Panc1 (cell line): Measurements from ENCODE around the gene MTHFS. TPM values are rescaled to one million over a fixed set of nuclear protein-coding genes. Genes with fewer than 3 reads are reported as not detected.

Experiments used
- ATAC-seq: fragments of 200-7000 bp; cut with Tn5 transposase; 2 replicates; pipeline ENCODE4 v1.9.1; 2020; ENCODE audit warnings: mild to moderate bottlenecking, moderate library complexity
- BruUV-seq: library from RNA; stranded (reverse); fragments of 400-500 nt; replicated peaks from 2 replicates; lab custom pipeline; 2021; lab: Mats Ljungman, UMichigan
- CTCF ChIA-PET: fragments of 300-600 bp; sonication (Branson Sonifier 250); formaldehyde crosslinking; loops from one replicate; lab custom pipeline; 2022; ENCODE audit warnings: antibody characterized with exemption; lab: Charles Lee
- POLR2A ChIA-PET: fragments of 300-600 bp; sonication (Branson Sonifier 250); formaldehyde crosslinking; loops from one replicate; lab custom pipeline; 2022; ENCODE audit warnings: antibody characterized with exemption; lab: Charles Lee
- DNase-seq: peaks from one replicate; pipeline ENCODE4 v3.0.0-alpha.2; 2010; ENCODE audit warnings: low read depth, low spot score
- H3K27ac ChIP-seq: 2 replicates; pipeline ENCODE4 v1.5.1; 2011; ENCODE audit warnings: mild to moderate bottlenecking, low read length, inconsistent platforms
- H3K27me3 ChIP-seq: fragments of 200-500 bp; sonication (Bioruptor generic); 2 replicates; pipeline ENCODE4 v1.6.0; 2014; ENCODE audit warnings: low read length, inconsistent platforms; ENCODE audit not compliant: control insufficient read depth, insufficient read depth
- H3K36me3 ChIP-seq: fragments of 200-500 bp; sonication (Bioruptor generic); 2 replicates; pipeline ENCODE4 v1.5.1; 2014; ENCODE audit warnings: inconsistent platforms, mild to moderate bottlenecking, low read length, moderate library complexity; ENCODE audit not compliant: control insufficient read depth, insufficient read depth
- H3K4me1 ChIP-seq: 2 replicates; pipeline ENCODE4 v1.5.1; 2011; ENCODE audit warnings: inconsistent platforms, mild to moderate bottlenecking, low read length, moderate library complexity; ENCODE audit not compliant: control insufficient read depth, insufficient read depth
- H3K4me3 ChIP-seq, 2 experiments: 2 replicates each; pipeline ENCODE4 v1.5.1; 2011 to 2012; ENCODE audit warnings: low read depth in 2 of 2, low read length in 2 of 2, mild to moderate bottlenecking in 2 of 2, inconsistent platforms in 1 of 2, moderate library complexity in 1 of 2
- H3K9me3 ChIP-seq: fragments of 200-500 bp; sonication (Bioruptor generic); 2 replicates; pipeline ENCODE4 v1.5.1; 2014; ENCODE audit warnings: low read depth, mild to moderate bottlenecking, inconsistent platforms, low read length, moderate library complexity; ENCODE audit not compliant: control insufficient read depth, insufficient read depth
- CTCF ChIP-seq: fragments of 450-650 bp; IDR thresholded peaks from 2 replicates; pipeline ENCODE4 v1.5.1; 2017; ENCODE audit warnings: mild to moderate bottlenecking
- POLR2AphosphoS5 ChIP-seq: IDR thresholded peaks from 2 replicates; pipeline ENCODE4 v1.6.1; 2012; ENCODE audit warnings: mild to moderate bottlenecking, low read depth, low read length, moderate library complexity
- REST ChIP-seq, 2 experiments: IDR thresholded peaks; 2 replicates each; pipeline ENCODE4 v1.6.1; 2011 to 2012; ENCODE audit warnings: low read depth in 2 of 2, control low read depth in 1 of 2, low read length in 1 of 2, mild to moderate bottlenecking in 1 of 2, moderate library complexity in 1 of 2; ENCODE audit not compliant: insufficient read depth in 1 of 2
- SIN3A ChIP-seq: IDR thresholded peaks from 2 replicates; pipeline ENCODE4 v1.6.1; 2012; ENCODE audit warnings: low read depth, mild to moderate bottlenecking, low read length, moderate library complexity, borderline replicate concordance; ENCODE audit not compliant: insufficient read depth
- TCF7L2 ChIP-seq: IDR thresholded peaks from 2 replicates; pipeline ENCODE4 v1.6.1; 2011; ENCODE audit warnings: mild to moderate bottlenecking, low read depth, low read length, inconsistent platforms
- in situ Hi-C: cut with HindIII; loops from 2 replicates; pipeline ENCODE4 v1.10.0; 2016; ENCODE audit warnings: low sequenced_read_pairs, low pct_unique_long_range_greater_than_20kb
- intact Hi-C: fragments of 100-400 bp; cut with micrococcal nuclease; formaldehyde crosslinking; loops from one replicate; pipeline ENCODE4 v1.10.0; 2022; ENCODE audit not compliant: unreplicated experiment
- total RNA-seq: library from RNA; stranded (reverse); gene quantifications from one replicate; pipeline ENCODE4 v1.2.1, GENCODE V29; 2021; ENCODE audit not compliant: unreplicated experiment

MTHFS gene
- total RNA-seq, 1 experiment from 2014 or later, result 50.0 TPM

- Histone ChIP-seq H3K9me3 (no peaks in the 10 kb centered on the region), H3K36me3 (peaks cover 4% of the 10 kb centered on the region), H3K4me1 (no peaks in the 10 kb centered on the region), H3K27ac (no peak overlapping the region), H3K27me3 (no peaks in the 10 kb centered on the region), H3K4me3 (no peak overlapping the region)
- intact Hi-C loops, result no loop called here
- DNase-seq, result no peak
- ATAC-seq, result no peak
- in situ Hi-C loops, result no loop called here
- BruUV-seq, result no TSS peak
- no peak for TF ChIP-seq POLR2AphosphoS5
- no peak for TF ChIP-seq TCF7L2
- no peak for TF ChIP-seq SIN3A
- no peak for TF ChIP-seq CTCF
- TF ChIP-seq REST (IDR thresholded peaks at IDR 0.05; ENCODE audit: insufficient read depth in 1 of 2, low read depth in 2 of 2, low read length in 1 of 2), result no peak
- CTCF ChIA-PET, result no interaction called here
- POLR2A ChIA-PET, result no interaction called here
These were observed 52.6 kb downstream of the MTHFS start for GRCh38 chr15:79844221-79844620.

GRCh38 chr15:79837846-79838245 lies 59.0 kb downstream of the MTHFS start:
- DNase-seq, result no peak
- ChIA-PET POLR2A (no interaction called here), CTCF (no interaction called here)
- intact Hi-C loops, result no loop called here
- no peak for ATAC-seq
- Histone ChIP-seq H3K27me3 (no peaks in the 10 kb centered on the region), H3K4me3 (no peak overlapping the region), H3K36me3 (peaks cover 10% of the 10 kb centered on the region), H3K4me1 (no peaks in the 10 kb centered on the region), H3K9me3 (no peaks in the 10 kb centered on the region), H3K27ac (no peak overlapping the region)
- in situ Hi-C loops, result no loop called here
- BruUV-seq, result no TSS peak
- TF ChIP-seq CTCF (no peak), TCF7L2 (no peak), REST (IDR thresholded peaks at IDR 0.05; ENCODE audit: insufficient read depth in 1 of 2, low read depth in 2 of 2, low read length in 1 of 2) (no peak), POLR2AphosphoS5 (no peak), SIN3A (no peak)
